ENCODE measurements around the gene NOTO.

GRCh38 chr2:73203055-73203681 lies 794 bp downstream of the NOTO start:
- no peak for TF ChIP-seq POLR2A (IDR thresholded peaks at IDR 0.05; ENCODE audit: low read length)
- no peak for TF ChIP-seq GATA1 (IDR thresholded peaks at IDR 0.05; ENCODE audit: low read depth, low read length)
